SK-N-MC (cell line): Measurements from ENCODE around the gene P2RY12.

Source experiments
- EZH2 ChIP-seq: fragments of 200-600 bp; sonication (generic); IDR thresholded peaks from one replicate; pipeline ENCODE4 v1.6.1; 2017; ENCODE audit warnings: antibody characterized with exemption
- FOXP2 ChIP-seq: optimal IDR thresholded peaks from 2 replicates; pipeline ENCODE3; 2011; ENCODE audit warnings: mild to moderate bottlenecking, moderate library complexity; ENCODE audit not compliant: insufficient read depth; ENCODE audit errors: extremely low read length, control extremely low read depth
- POLR2AphosphoS5 ChIP-seq: IDR thresholded peaks from 2 replicates; pipeline ENCODE4 v1.6.1; 2012; ENCODE audit warnings: mild to moderate bottlenecking, low read depth, low read length, borderline replicate concordance

DNA sequence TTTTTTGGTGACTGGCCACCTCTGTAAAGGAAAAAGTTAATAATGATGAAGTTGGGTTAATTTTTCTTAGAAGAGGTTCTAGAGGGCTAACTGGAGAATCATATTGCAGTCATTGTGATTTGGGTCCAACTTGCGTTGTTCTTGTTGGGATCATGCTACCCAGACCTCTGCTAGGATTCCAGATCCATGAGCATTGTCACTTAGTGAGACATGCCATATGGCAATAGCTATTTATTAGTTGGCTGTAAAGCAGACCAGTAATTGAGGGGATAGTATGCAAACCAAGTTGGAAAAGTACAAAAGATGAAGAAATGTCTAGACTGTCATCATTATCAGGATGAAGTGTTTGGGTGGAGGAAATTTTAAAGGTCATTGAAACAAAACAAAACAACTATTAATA, 30.7 kb upstream of the P2RY12 start:
- TF ChIP-seq POLR2AphosphoS5 (no peak), EZH2 (no peak), FOXP2 (no peak)
